Measurements from ENCODE around the gene CNDP1. TPM values are rescaled to one million over a fixed set of nuclear protein-coding genes. Genes with fewer than 3 reads are reported as not detected.

Gene CNDP1
- polyA plus RNA-seq, 3 donors from 2014 or later = not detected

DNA sequence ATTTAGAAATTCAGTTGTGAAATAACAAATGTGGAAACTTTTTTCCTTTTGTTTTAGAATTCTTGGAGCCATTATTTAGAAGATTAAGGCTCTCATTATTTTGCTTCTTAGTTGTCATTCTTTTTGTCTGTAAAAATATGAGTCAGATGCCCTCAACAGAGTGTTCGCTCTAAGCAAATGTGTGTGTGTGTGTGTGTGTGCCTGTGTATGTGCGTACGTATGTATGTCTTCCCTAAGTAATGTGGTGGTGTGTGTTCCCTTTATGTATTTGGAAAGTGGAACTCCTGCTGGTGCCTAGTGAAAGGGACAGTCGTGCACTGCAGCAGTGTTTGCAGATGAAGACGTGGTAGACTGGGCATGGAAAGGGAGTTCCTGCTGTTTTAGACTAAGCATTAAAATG is 90.9 kb downstream of the CNDP1 start:
- Mint-ChIP-seq H3K4me1 (peaks cover 0 to 10% of the 10 kb centered on the region in 2 donors), H3K4me3 (no peak overlapping the region), H3K27ac (peak overlapping the region in 1 of 6 donors; percentile 6), H3K9me3 (no peaks in the 10 kb centered on the region), H3K36me3 (no peaks in the 10 kb centered on the region), H3K27me3 (ENCODE audit: low read depth in 3 of 3) (no peaks in the 10 kb centered on the region)
- DNase-seq = no peak

DNA sequence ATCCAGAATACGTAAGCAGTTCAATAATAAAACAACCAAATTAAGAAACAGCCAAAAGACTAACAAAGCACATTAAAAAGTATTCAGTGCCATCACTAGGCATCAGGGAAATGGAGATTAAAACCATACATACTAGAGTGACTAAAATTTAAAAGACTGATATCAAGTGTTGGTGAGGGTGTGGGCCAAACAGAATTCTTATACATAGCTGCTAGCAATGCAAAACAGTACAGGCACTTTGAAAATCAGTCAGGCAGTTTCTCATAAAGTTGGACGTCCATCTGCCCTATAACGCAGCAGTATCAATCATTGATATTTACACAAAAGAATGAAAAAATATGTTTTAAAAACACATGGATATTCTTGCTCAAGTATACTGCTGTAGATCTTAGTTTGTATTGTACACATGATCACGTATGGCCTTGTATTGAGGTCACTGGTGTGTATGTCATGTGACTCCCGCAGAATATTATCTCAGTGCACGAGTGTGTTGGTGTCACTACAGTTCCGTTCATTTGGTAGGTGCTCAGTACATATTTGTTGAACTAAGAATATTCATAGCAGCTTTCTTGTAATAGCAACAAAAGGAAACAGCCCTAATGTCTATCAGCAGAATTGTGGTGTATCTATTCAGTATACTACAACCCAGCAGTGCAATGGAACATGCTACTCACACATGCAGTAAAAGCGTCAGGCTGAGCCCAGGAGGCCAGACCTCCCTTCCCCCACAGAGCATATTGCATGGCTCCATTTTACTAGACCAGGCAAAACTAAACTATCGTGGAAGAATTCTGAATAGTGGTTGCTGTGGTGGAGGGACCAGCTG is 92.0 kb downstream of the CNDP1 start:
- Mint-ChIP-seq H3K9me3 (no peaks in the 10 kb centered on the region), H3K4me3 (no peak overlapping the region), H3K27ac (no peak overlapping the region), H3K27me3 (ENCODE audit: low read depth in 3 of 3) (no peaks in the 10 kb centered on the region), H3K36me3 (no peaks in the 10 kb centered on the region), H3K4me1 (peaks cover 7 to 15% of the 10 kb centered on the region in 2 donors)
- DNase-seq = no peak

DNA sequence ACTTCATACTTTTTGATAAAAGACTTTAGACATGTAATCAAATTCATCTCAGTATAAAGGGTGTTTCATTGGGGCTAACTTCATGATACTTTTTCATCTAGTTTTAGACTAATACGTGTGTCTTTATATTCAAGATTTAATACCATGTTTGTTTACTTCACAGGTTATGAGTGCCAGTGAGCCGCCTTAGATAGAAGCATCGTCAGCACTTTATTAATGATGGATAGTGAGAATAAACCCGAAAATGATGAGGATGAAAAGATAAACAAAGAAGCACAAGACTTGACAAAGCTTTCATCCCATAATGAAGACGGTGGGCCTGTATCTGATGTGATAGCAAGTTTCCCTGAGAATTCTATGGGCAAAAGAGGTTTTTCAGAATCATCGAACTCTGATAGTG is 96.5 kb downstream of the CNDP1 start:
- peak overlapping the region in 3 of 5 donors; percentile 42 to 70 (median 48) for H3K4me3 Mint-ChIP-seq
- H3K4me1 Mint-ChIP-seq = peaks cover 22 to 36% of the 10 kb centered on the region in 2 donors
- no peaks in the 10 kb centered on the region for H3K9me3 Mint-ChIP-seq
- DNase-seq = no peak
- peaks cover 0 to 2% (median 1%) of the 10 kb centered on the region in 3 donors for H3K27me3 Mint-ChIP-seq (ENCODE audit: low read depth in 3 of 3)
- peaks cover 24 to 33% (median 33%) of the 10 kb centered on the region in 3 donors for H3K36me3 Mint-ChIP-seq
- H3K27ac Mint-ChIP-seq = peak overlapping the region in 5 of 6 donors; percentile 47 to 90 (median 85)

DNA sequence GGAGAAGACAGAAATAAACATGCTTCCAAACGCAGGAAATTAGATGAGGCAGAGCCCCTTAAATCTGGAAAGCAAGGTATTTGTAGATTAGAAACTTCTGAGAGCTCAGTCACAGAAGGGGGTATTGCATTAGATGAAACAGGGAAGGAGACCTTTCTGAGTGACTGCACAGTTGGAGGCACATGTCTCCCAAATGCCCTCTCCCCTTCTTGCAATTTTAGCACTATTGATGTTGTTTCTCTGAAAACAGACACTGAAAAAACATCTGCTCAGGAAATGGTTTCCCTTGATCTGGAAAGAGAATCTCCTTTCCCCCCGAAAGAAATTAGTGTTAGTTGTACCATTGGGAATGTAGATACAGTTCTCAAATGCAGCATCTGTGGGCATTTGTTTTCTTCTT is 96.9 kb downstream of the CNDP1 start:
- H3K27me3 Mint-ChIP-seq (ENCODE audit: low read depth in 3 of 3) = peaks cover 0 to 2% (median 1%) of the 10 kb centered on the region in 3 donors
- DNase-seq = no peak
- H3K4me1 Mint-ChIP-seq = peaks cover 22 to 36% of the 10 kb centered on the region in 2 donors
- H3K27ac Mint-ChIP-seq = peak overlapping the region; percentile 47 to 90 (median 85)
- peaks cover 24 to 36% (median 33%) of the 10 kb centered on the region in 3 donors for H3K36me3 Mint-ChIP-seq
- H3K9me3 Mint-ChIP-seq = no peaks in the 10 kb centered on the region
- H3K4me3 Mint-ChIP-seq = peak overlapping the region; percentile 48 to 79 (median 70)

DNA sequence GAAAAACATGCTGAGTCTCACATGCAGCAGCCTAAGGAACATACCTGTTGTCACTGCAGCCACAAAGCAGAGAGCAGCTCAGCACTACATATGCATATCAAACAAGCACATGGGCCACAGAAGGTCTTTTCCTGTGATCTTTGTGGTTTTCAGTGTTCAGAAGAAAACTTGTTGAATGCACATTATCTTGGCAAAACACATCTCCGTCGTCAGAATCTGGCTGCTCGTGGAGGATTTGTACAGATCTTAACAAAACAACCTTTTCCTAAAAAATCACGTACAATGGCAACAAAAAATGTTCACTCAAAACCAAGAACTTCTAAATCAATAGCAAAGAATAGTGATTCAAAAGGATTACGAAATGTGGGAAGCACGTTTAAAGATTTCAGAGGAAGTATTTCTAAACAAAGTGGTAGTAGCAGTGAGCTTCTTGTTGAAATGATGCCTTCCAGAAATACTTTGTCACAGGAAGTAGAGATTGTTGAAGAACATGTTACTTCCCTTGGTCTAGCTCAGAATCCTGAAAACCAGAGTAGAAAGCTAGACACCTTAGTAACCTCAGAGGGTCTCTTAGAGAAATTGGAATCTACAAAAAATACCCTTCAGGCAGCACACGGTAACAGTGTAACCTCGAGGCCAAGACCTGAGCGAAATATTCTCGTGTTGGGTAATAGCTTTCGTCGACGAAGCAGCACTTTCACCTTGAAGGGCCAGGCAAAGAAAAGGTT is 97.5 kb downstream of the CNDP1 start:
- no peak for DNase-seq
- Mint-ChIP-seq H3K27ac (peak overlapping the region; percentile 47 to 90 (median 85)), H3K4me3 (peak overlapping the region; percentile 47 to 79 (median 70)), H3K27me3 (ENCODE audit: low read depth in 3 of 3) (peaks cover 0 to 2% (median 1%) of the 10 kb centered on the region in 3 donors), H3K4me1 (peaks cover 22 to 36% of the 10 kb centered on the region in 2 donors), H3K9me3 (no peaks in the 10 kb centered on the region), H3K36me3 (peaks cover 24 to 40% (median 33%) of the 10 kb centered on the region in 3 donors)

DNA sequence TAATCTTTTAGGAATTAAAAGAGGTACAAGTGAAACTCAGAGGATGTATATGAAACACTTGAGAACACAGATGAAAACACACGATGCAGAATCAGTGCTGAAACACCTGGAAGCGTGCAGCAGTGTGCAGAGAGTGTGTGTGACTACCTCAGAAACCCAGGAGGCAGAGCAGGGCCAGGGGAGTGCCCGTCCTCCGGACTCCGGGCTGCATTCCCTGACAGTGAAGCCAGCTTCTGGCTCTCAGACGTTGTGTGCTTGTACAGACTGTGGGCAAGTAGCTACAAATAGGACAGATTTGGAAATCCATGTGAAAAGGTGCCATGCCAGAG is 98.0 kb downstream of the CNDP1 start:
- no peak for DNase-seq
- H3K4me1 Mint-ChIP-seq = peaks cover 22 to 31% of the 10 kb centered on the region in 2 donors
- peak overlapping the region; percentile 43 to 90 (median 68) for H3K27ac Mint-ChIP-seq
- H3K9me3 Mint-ChIP-seq = no peaks in the 10 kb centered on the region
- peaks cover 24 to 40% (median 33%) of the 10 kb centered on the region in 3 donors for H3K36me3 Mint-ChIP-seq
- peak overlapping the region in 2 of 5 donors; percentile 36 to 70 for H3K4me3 Mint-ChIP-seq
- peaks cover 0 to 2% (median 1%) of the 10 kb centered on the region in 3 donors for H3K27me3 Mint-ChIP-seq (ENCODE audit: low read depth in 3 of 3)

DNA sequence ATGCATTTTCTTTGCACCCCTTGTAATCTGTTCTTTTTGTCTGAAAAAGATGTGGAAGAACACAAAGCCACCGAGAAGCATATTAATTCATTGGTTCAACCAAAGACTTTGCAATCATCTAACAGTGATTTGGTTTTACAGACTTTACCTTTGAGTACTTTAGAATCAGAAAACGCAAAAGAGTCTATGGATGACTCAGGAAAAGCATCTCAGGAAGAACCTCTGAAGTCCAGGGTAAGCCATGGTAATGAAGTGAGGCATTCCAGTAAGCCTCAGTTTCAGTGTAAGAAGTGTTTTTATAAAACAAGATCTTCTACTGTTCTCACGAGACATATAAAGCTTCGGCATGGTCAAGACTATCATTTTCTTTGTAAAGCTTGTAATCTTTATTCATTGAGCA is 98.6 kb downstream of the CNDP1 start:
- Mint-ChIP-seq H3K4me3 (no peak overlapping the region), H3K4me1 (peaks cover 22 to 31% of the 10 kb centered on the region in 2 donors), H3K27ac (peak overlapping the region in 3 of 6 donors; percentile 42 to 79 (median 57)), H3K9me3 (no peaks in the 10 kb centered on the region), H3K27me3 (ENCODE audit: low read depth in 3 of 3) (peaks cover 0 to 2% (median 1%) of the 10 kb centered on the region in 3 donors), H3K36me3 (peaks cover 24 to 40% (median 33%) of the 10 kb centered on the region in 3 donors)
- no peak for DNase-seq

DNA sequence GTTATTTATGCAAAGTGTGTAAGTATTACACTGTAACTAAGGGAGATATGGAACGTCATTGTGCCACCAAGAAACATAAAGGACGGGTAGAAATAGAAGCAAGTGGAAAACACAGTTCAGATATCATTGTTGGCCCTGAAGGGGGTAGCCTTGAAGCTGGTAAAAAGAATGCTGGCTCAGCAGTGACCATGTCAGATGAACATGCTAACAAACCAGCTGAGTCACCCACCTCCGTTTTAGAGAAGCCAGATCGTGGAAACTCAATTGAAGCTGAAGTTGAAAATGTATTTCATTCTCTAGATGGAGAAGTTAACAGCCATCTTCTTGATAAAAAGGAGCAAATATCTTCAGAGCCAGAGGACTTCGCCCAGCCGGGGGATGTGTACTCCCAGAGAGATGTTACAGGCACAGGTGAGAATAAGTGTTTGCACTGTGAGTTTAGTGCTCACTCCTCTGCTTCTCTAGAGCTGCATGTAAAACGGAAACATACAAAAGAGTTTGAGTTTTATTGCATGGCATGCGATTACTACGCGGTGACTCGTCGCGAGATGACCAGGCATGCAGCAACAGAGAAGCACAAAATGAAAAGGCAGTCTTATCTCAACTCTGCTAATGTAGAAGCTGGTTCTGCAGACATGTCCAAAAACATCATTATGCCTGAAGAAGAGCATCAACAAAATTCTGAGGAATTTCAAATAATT is 99.5 kb downstream of the CNDP1 start:
- Mint-ChIP-seq H3K4me3 (no peak overlapping the region), H3K27me3 (ENCODE audit: low read depth in 3 of 3) (peaks cover 0 to 2% (median 1%) of the 10 kb centered on the region in 3 donors), H3K4me1 (peaks cover 22 to 31% of the 10 kb centered on the region in 2 donors), H3K36me3 (peaks cover 24 to 40% (median 33%) of the 10 kb centered on the region in 3 donors), H3K27ac (no peak overlapping the region), H3K9me3 (no peaks in the 10 kb centered on the region)
- DNase-seq = no peak

DNA sequence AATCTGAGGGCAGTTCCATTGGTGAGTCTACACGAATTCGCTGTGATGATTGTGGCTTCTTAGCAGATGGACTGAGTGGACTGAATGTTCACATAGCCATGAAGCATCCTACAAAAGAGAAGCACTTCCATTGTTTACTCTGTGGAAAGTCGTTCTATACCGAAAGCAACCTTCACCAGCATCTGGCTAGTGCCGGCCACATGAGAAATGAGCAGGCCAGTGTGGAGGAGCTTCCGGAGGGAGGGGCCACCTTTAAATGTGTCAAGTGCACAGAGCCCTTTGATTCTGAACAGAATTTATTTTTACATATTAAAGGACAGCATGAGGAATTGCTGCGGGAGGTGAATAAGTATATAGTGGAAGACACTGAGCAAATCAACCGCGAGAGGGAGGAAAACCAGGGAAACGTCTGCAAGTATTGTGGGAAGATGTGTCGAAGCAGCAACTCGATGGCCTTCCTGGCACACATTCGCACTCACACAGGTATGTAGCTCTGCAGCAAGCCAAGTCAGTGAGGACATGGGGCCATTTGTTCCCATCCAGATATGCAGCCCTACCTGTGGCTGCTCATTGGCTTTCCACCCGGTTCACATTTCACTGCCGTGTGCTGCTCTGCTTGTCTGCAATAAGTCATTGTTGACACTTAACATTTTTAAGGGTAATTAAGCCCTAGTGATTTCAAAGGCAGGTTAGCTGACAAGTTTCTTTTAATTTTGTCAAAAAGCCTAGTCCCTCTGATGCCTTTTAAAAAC is 101.1 kb downstream of the CNDP1 start:
- Mint-ChIP-seq H3K4me1 (peaks cover 22 to 30% of the 10 kb centered on the region in 2 donors), H3K27me3 (ENCODE audit: low read depth in 3 of 3) (peaks cover 0 to 5% (median 1%) of the 10 kb centered on the region in 3 donors), H3K9me3 (no peaks in the 10 kb centered on the region), H3K4me3 (no peak overlapping the region), H3K27ac (no peak overlapping the region), H3K36me3 (peaks cover 24 to 40% (median 33%) of the 10 kb centered on the region in 3 donors)
- DNase-seq = no peak

Other genes starting within 250 kb of the CNDP1 start
- gene CYB5A, start 242.5 kb upstream of the CNDP1 start, polyA plus RNA-seq = 10 to 100 TPM; 41.3 to 52.4 (median 43.9) TPM
- gene C18orf63, start 218.7 kb upstream of the CNDP1 start, polyA plus RNA-seq = not detected
- gene DIPK1C, start 77.2 kb upstream of the CNDP1 start, polyA plus RNA-seq = not detected
- 100 to 1,000 TPM; 117 to 187 (median 182) TPM for gene CNDP2, start 38.1 kb upstream of the CNDP1 start, polyA plus RNA-seq
- gene ZNF407, start 63.4 kb downstream of the CNDP1 start, polyA plus RNA-seq = 1 to 10 TPM; 1.5 to 4.7 (median 1.5) TPM

Measured in immature natural killer cell (primary cell).